AG10803 (cell line): ENCODE results near the gene ATXN7L1.
"Not testable (repeated sequence)": the region's sequence is repeated elsewhere in the genome, so short reads cannot be mapped to it uniquely, and the experiment has no call there.

Experiments
- DNase-seq: peaks from one replicate; pipeline ENCODE4 v3.0.0; 2010; ENCODE audit warnings: low read depth
- H3K4me3 ChIP-seq: 2 replicates; pipeline ENCODE4 v1.5.1; 2011; ENCODE audit warnings: mild to moderate bottlenecking, low read length, control low read depth
- CTCF ChIP-seq: conservative IDR thresholded peaks from 2 replicates; pipeline ENCODE4 v1.5.1; 2011; ENCODE audit warnings: mild to moderate bottlenecking, low read length, control low read depth, inconsistent platforms

ATXN7L1 gene

GRCh38 chr7:105857009-105857952 is 19.1 kb downstream of the ATXN7L1 start:
- no peak for DNase-seq
- H3K4me3 ChIP-seq, result no peak overlapping the region
- TF ChIP-seq CTCF, result no peak

GRCh38 chr7:105854498-105854897 is 21.9 kb downstream of the ATXN7L1 start:
- no peak overlapping the region for H3K4me3 ChIP-seq
- TF ChIP-seq CTCF, result no peak
- peak; percentile 27 for DNase-seq

- peak; percentile 36 for TF ChIP-seq CTCF
- DNase-seq, result peak; percentile 70
- peak overlapping the region; percentile 12; the same call in 1 of the 2 replicates for H3K4me3 ChIP-seq
Observed at GRCh38 chr7:105853931-105854419, 22.4 kb downstream of the ATXN7L1 start.

GRCh38 chr7:105851064-105851463 is 25.3 kb downstream of the ATXN7L1 start:
- DNase-seq, result no peak
- no peak for TF ChIP-seq CTCF
- no peak overlapping the region for H3K4me3 ChIP-seq

GRCh38 chr7:105849122-105849855 is 27.1 kb downstream of the ATXN7L1 start:
- no peak for TF ChIP-seq CTCF
- no peak overlapping the region for H3K4me3 ChIP-seq
- no peak for DNase-seq

- DNase-seq, result no peak
- TF ChIP-seq CTCF, result no peak
- H3K4me3 ChIP-seq, result no peak overlapping the region
Observed at GRCh38 chr7:105846404-105846803, 30.0 kb downstream of the ATXN7L1 start.

GRCh38 chr7:105844681-105845080 is 31.7 kb downstream of the ATXN7L1 start:
- DNase-seq, H3K4me3 ChIP-seq: not testable (repeated sequence)
